ENCODE data around the gene ERG28. TPM values are rescaled to one million over a fixed set of nuclear protein-coding genes. Genes with fewer than 3 reads are reported as not detected.
"Not testable (repeated sequence)": the region's sequence is repeated elsewhere in the genome, so short reads cannot be mapped to it uniquely, and the experiment has no call there.

Gene ERG28
- polyA plus RNA-seq, 2 of the 4 experiments (the other 2 are of a cell fraction), result 18.8 to 23.4 TPM

DNA sequence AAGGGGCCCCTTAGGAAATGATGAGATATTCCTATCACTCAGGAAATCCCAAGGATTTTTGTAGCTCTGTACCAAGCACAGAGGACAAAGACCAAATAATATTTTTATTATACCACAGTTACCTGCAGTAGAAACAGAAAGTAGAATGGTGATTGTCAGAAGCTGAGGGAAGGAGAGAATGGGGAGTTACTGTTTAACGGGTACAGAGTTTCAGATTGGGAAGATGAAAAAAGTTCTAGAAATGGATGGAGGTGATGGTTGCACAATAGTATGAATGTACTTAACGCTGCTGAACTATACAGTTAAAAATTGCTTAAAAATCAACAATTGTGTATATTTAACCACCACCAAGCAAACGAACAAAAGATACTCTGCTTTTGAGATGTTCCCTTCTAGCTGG lies 58.2 kb downstream of the ERG28 start:
- Histone ChIP-seq H3K27ac (peak overlapping the region in 1 of 2 experiments; percentile 4; a peak in 1 of 6 replicates), H3K4me3 (no peak overlapping the region), H3K9me3 (peaks cover 15% of the 10 kb centered on the region), H3K4me2 (peak overlapping the region; percentile 28), H3K4me1 (peaks cover 15% of the 10 kb centered on the region)
- ChIA-PET POLR2A (no interaction called here), CTCF (interaction anchor here (0.8 to 1.9 kb wide), 2 partner anchors 42 to 52 kb away, joined by 3 to 6 read pairs; no protein-coding TSS in a partner anchor)
- TF ChIP-seq CEBPB (IDR thresholded peaks at IDR 0.05), result peak; percentile 64 to 80
- TF ChIP-seq, protein P1, sequence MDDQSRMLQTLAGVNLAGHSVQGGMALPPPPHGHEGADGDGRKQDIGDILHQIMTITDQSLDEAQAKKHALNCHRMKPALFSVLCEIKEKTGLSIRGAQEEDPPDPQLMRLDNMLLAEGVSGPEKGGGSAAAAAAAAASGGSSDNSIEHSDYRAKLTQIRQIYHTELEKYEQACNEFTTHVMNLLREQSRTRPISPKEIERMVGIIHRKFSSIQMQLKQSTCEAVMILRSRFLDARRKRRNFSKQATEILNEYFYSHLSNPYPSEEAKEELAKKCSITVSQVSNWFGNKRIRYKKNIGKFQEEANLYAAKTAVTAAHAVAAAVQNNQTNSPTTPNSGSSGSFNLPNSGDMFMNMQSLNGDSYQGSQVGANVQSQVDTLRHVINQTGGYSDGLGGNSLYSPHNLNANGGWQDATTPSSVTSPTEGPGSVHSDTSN (IDR thresholded peaks at IDR 0.05), result no peak
- 17% methylated on average over 3 of the region's 3 CpGs for WGBS (ENCODE audit: missing lambda C conversion rate)
- DNase-seq (ENCODE audit: low read depth in 1 of 2, low spot score in 1 of 2), result no peak
- no peak for FAIRE-seq
- no peak for ATAC-seq

DNA sequence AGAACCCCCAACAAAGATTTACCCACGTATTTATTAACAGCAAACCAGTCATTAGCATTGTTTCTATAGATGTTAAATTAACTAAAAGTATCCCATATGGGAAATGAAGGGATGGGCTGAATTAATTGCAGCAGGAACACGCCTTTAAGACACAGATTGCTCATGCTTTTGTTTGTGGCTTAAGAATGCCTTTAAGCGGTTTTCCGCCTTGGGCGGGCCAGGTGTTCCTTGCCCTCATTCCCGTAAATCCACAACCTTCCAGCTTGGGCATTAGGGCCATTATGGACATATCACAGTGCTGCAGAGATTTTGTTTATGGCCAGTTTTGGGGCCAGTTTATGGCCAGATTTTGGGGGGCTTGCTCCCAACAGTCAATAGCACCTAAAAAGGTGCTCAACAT lies 59.6 kb downstream of the ERG28 start:
- CTCF ChIA-PET; DNase-seq (ENCODE audit: low read depth in 1 of 2, low spot score in 1 of 2); H3K27ac ChIP-seq; H3K4me3 ChIP-seq; ATAC-seq; H3K9me3 ChIP-seq; FAIRE-seq; H3K4me2 ChIP-seq: not testable (repeated sequence)
- 65% methylated on average over 6 of the region's 6 CpGs for WGBS (ENCODE audit: missing lambda C conversion rate)
- POLR2A ChIA-PET, result interaction anchor here (0.6 kb wide), 1 partner anchor 9 kb away, joined by 3 read pairs; no protein-coding TSS in a partner anchor
- peaks cover 15% of the 10 kb centered on the region for H3K4me1 ChIP-seq

DNA sequence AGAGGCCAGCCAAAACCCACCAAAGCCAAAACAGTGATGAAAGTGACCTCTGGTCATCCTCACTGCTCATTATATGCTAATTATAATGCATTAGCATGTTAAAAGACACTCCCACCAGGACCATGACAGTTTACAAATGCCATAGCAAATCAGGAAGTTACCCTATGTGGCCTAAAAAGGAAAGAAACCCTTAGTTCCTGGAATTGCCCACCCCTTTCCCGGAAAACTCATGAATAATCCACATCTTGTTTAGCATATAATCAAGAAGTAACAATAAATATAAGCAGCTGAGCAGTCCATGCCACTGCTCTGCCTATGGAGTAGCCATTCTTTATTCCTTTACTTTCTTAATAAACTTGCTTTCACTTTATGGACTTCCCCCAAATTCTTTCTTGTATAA lies 60.6 kb downstream of the ERG28 start:
- CTCF ChIA-PET; FAIRE-seq; H3K4me3 ChIP-seq; DNase-seq (ENCODE audit: low read depth in 1 of 2, low spot score in 1 of 2); POLR2A ChIA-PET; ATAC-seq; H3K9me3 ChIP-seq; H3K4me2 ChIP-seq; H3K27ac ChIP-seq: not testable (repeated sequence)
- WGBS (ENCODE audit: missing lambda C conversion rate), result 91% methylated on average over 1 of the region's 1 CpG
- peaks cover 12% of the 10 kb centered on the region for H3K4me1 ChIP-seq

Small RNA genes within 50 kb of the gene (small RNA-seq; reads per million reads assigned to genes)
- gene RNA5SP387, result 0 to 0.69 (median 0.13) reads per million in 6 experiments

Other genes starting within 250 kb of the ERG28 start
- 17.2 and 31.2 TPM in 2 replicates for gene JDP2, start 232.9 kb downstream of the ERG28 start, polyA plus RNA-seq (2011; rRNA removed)
- gene JDP2, start 232.9 kb downstream of the ERG28 start, polyA plus RNA-seq (2017; fragmentation: RNase III; extraction: RNeasy Plus Mini Kit Qiagen cat#74134 plus additional on column Dnase treatment), result 22.4 to 25.4 TPM (median 23.2 TPM) in 3 replicates
- gene BATF, start 138.4 kb downstream of the ERG28 start, polyA plus RNA-seq (2011; rRNA removed), result not detected in 2 replicates
- not detected in 3 replicates for gene BATF, start 138.4 kb downstream of the ERG28 start, polyA plus RNA-seq (2017; fragmentation: RNase III; extraction: RNeasy Plus Mini Kit Qiagen cat#74134 plus additional on column Dnase treatment)
- 3.8 and 4.7 TPM in 2 replicates for gene FLVCR2, start 82.3 kb downstream of the ERG28 start, polyA plus RNA-seq (2011; rRNA removed)
- 3.1 to 3.9 TPM (median 3.6 TPM) in 3 replicates for gene FLVCR2, start 82.3 kb downstream of the ERG28 start, polyA plus RNA-seq (2017; fragmentation: RNase III; extraction: RNeasy Plus Mini Kit Qiagen cat#74134 plus additional on column Dnase treatment)
- gene TTLL5, start 370 bp upstream of the ERG28 start, polyA plus RNA-seq (2011; rRNA removed), result 23.7 and 36.7 TPM in 2 replicates
- gene TTLL5, start 370 bp upstream of the ERG28 start, polyA plus RNA-seq (2017; fragmentation: RNase III; extraction: RNeasy Plus Mini Kit Qiagen cat#74134 plus additional on column Dnase treatment), result 18.4 to 19.7 TPM (median 18.8 TPM) in 3 replicates